Left ventricle myocardium inferior (tissue), 1 donor: ENCODE data around the gene RIPPLY1. TPM values are rescaled to one million over a fixed set of nuclear protein-coding genes. Genes with fewer than 3 reads are reported as not detected.

Experiments used
- total RNA-seq: library from RNA; stranded (reverse); fragmentation: NEBNext Ultra II Directional; extraction: Animal tissue kit (Norgen Biotek cat#: 25700); gene quantifications from one replicate; pipeline ENCODE4 v1.2.1, GENCODE V29; 2021
- donor health status: DM: no; HTN: yes; CAD: no; lungs with severe emphysema.

Gene RIPPLY1
- total RNA-seq, 1 donor from 2014 or later: not detected

Other genes with a start within 250 kb of the RIPPLY1 start
- 0.36 TPM for gene RNF128, start 176.6 kb downstream of the RIPPLY1 start, total RNA-seq
- gene TBC1D8B, start 100.7 kb downstream of the RIPPLY1 start, total RNA-seq: 2.0 TPM
- gene CLDN2, start 17.1 kb upstream of the RIPPLY1 start, total RNA-seq: not detected
- 2.6 TPM for gene MORC4, start 96.9 kb upstream of the RIPPLY1 start, total RNA-seq
- gene RBM41, start 215.5 kb upstream of the RIPPLY1 start, total RNA-seq: 13.1 TPM